Adrenal gland (tissue), 5 donors: Measurements from ENCODE around the gene CTDSP1.

ENCODE experiments used
- CTCF ChIP-seq, 6 experiments: fragments of 450-650 bp in 4 of 6; fragments of 200-600 bp in 2 of 6; sonication (generic) in 1 of 6; IDR thresholded peaks; 1 replicate in 5 of 6; 2 replicates in 1 of 6; pipeline versions ENCODE4 v1.5.1 to v1.8.0; 2016 to 2021; ENCODE audit warnings: antibody characterized with exemption in 6 of 6, mild to moderate bottlenecking in 2 of 6, moderate library complexity in 1 of 6
- POLR2A ChIP-seq, 2 donors: fragments of 450-650 bp; IDR thresholded peaks; one replicate each; pipeline ENCODE4 v1.6.1; 2017; ENCODE audit warnings: antibody characterized with exemption in 2 of 2, mild to moderate bottlenecking in 2 of 2, moderate library complexity in 1 of 2
- donor health status: DM: no; HTN: no; CAD: no.

GRCh38 chr2:218430721-218431120 lies 31.1 kb downstream of the CTDSP1 start:
- TF ChIP-seq CTCF (IDR thresholded peaks at IDR 0.05) (no peak), POLR2A (IDR thresholded peaks at IDR 0.05) (no peak)
